ENCODE measurements around the gene HOXC6.

The HOXC6 gene

DNA sequence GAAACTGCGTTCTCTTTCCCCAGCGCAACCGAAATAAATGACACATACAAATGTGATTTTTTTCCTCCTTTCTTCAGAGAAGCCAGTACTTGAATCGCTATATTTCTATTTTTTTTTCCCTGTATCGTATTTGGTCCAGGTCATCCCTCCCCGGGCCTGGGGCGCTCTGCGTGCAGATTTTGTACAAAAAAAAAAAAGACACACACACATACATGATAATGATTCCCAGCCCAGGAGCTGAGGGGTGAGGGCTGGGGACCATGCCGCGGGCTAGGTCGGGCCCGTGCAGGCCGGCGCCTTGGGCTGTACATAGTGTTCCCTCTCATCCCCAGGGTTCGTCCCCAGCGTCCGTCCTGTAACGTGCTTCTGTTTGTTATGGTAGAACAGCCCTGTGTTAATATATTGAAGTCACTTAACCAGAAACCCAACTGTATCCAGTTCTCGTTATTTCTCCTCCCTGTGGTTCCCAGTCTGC, 25.3 kb upstream of the HOXC6 start:
- no peak for DNase-seq

DNA sequence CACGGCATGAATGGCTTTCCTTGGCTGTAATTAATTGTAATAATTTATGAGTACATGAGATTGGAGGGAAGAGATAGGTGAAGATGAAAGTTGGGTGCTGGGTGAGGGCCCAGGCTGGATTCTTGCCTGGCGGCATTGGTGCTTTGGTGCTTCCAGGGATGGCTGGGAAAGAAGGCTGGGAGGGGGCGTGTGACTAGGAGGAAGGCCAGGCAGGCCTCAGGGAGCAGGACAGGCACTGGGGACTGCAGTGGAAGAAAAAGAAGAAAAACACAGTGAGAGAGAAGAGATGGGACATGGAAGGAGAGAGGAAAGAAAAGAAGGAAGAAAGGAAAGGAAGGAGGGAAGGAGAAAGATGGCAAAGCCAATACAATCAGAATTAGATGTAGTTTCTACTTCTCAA, 24.6 kb upstream of the HOXC6 start:
- no peak for DNase-seq

DNA sequence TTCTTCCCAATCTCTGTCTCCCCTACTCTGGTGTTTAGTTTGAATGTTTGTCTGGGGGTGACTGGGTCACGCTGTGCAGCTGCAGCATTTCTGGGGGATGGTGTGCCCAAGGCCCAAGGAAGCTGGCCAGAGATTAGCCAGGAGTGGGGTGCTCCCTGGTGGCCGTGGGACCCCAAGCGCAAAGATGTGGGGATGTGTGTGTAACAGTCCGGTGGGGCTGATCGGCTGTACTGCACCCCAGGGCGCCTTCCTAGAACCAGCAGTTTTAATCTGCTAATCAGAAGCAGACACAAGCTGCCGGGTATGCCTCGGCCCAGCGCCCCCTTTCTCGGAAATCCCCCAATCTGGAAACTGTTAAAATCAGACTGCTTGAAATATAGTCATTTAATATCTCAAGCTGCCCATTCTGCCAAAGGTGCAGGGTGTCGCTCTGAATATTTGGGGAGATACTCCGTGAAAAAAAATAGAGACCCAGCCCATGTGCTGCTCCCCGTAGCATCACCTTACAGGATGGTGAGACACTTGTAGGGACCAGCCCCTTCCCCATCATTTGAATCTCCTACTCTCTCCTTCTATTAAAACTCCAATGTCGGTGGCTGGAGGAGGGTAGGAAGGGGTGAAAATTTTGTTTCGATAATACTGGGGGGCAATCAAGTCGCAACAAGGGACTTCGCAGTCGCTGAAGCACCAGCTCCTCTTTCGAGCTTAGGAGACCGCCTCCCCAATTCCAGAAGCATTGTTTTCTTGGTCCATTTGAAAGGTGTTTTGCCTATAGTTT, 24.0 kb upstream of the HOXC6 start:
- no peak for DNase-seq

- DNase-seq = no peak
Measured at GRCh38 chr12:54004841-54005530, 23.3 kb upstream of the HOXC6 start.

- DNase-seq = no peak
Measured at GRCh38 chr12:54005531-54005852, 22.7 kb upstream of the HOXC6 start.

DNA sequence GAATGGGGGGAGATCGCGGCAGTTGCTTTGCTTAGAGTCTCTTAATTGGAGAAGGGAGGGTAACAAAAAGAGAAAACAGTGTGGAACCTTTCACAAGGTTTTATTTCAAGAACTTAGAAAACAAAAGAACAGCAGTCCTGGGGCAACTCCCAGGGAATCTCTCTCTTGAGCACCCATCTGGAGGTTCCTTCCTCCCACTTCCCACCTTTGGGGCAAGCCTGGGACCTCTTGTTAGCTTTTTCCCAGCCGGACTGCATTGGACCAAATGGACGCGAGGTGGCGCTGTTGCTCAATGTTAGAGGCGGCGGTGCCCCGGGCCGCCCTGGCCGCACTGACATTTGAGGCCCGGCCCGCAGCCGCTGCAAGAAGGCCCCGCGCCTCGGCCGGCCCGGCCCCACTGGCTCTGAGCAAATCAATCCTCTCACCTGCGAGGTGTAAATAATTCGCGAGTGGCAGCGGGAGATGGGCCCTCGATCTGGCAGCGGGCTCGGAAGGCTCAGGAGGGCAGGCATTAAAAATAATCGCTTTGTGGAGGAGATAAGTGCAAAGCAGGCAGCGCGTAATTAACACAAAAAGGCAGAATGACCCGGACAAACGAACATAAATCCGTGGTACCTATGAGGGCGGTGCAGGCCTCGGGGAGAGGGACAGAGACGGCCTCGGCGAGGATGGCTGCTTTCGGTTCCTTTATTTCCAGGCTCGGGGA, 22.2 kb upstream of the HOXC6 start:
- DNase-seq = peak in 13 of 14 donors; percentile 7 to 82 (median 56)

DNA sequence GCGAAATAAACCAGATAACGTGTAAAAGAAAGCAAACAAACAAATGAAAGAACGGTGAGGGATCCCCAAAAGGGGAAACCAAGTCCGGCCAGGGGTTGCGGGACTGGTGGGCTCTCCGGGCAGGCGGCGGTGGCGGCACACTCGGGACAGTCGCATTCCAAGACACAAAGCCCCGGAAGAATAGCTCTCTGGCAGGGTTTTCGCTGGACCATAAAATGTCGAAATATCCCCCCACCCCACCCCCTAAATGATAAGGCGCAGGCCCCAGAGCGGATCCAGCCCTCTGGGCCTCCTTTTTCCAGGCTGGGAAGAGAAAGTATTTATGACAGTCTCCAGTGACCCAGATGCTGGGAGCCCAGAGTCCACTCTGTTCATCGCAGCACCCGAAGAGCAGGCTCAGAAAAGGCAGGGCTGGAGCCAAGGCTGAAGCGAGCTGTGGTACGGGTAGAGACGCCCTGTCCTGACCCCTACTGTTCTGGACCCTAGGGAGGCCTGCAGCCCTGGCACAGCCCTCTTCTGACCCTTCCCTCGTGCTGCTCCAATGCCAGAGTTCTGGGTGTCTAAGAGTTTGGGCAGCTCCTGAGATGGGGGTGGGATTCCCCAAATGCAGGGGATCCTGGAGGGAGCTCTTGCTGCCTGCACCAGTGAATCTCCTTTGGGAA, 21.6 kb upstream of the HOXC6 start:
- no peak for DNase-seq

DNA sequence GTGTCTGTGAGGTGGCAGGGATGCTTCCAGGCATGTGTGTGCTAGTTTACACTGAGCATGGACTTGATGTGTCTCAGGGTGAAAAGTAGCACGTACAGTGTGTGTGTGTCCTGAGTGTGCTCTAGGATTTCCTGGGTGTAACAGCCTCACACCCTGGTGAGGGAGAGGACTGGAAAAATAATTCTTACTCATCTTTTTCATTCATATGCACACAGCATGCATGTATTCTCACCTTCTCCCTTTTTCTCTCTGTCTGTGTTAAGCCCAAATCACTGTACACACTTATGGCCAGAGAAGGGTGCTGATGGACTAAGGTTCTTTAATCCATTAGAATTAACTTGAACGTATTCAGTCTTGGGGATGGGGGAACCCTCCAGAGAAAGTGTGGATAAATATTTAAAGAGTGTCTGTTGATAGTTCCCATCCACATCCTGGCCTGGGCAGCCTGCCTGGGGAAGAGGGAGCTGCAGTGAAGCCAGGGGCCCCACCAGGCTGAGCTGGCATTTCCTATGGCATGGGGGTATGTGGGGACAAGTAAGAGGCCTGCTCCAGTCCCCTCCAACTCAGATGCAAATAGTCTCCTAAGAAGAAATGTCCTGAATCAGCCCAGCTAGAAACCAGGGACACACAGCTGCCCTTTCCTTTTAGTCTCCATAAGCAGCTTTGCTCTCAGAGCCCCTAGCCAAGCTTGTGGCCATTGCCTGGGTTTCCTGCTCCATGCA, 20.5 kb upstream of the HOXC6 start:
- no peak for DNase-seq

- no peak for DNase-seq
Measured at GRCh38 chr12:54008260-54008552, 20.0 kb upstream of the HOXC6 start.

DNA sequence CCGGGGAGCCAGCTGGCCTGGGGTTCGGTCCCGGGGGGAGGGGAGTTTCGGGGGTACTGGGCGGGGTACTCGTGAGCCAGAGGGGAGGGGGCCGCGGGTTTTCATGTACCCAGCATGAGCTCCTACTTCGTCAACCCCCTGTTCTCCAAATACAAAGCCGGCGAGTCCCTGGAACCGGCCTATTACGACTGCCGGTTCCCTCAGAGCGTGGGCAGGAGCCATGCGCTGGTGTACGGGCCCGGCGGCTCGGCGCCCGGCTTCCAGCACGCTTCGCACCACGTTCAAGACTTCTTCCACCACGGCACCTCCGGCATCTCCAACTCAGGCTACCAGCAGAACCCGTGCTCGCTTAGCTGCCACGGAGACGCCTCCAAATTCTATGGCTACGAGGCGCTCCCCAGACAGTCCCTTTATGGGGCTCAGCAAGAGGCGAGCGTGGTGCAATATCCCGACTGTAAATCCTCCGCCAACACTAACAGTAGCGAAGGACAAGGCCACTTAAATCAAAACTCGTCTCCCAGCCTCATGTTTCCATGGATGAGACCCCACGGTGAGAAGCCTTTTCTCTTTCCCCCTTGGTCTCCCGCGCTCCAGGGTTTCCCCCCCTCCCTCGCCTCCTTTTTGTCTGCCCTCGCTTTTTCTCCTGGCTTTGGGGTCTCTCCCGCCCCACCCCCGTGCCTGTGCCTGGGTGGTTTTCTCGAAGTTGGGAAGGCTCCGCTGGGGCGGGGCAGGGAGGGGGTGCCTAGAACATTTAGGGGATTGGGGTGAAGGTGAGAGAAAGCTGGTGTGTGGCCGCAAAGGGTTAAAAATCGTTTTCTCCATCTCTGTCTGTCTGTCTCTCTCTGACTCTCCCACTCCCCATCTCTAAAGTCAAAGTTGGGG, 18.8 kb upstream of the HOXC6 start:
- no peak for DNase-seq

GRCh38 chr12:54010053-54010971, 17.9 kb upstream of the HOXC6 start:
- no peak for DNase-seq

DNA sequence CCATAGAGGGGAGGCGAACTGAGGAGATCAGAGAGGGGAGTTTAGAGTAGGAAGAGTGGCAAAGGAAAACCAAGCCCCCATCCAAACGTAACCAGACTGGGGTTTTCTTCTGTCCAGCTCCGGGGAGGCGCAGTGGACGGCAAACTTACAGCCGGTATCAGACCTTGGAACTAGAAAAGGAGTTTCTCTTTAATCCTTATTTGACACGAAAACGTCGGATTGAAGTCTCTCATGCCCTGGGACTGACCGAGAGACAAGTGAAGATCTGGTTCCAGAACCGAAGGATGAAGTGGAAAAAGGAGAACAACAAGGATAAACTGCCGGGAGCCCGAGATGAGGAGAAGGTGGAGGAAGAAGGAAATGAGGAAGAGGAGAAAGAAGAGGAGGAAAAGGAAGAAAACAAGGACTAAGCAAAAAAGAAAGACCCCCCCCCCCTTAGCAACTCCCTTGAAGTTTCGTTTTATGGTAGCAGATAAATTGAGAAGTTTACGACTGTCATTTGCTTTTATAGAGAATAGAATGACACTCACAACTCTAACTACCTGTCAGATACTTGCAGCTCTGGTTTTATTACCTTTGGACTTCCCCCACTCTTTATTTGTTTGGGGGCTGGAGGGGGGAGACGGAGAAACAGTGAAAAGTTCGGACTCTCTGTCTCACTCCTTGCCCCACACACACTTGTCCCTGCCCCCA, 17.1 kb upstream of the HOXC6 start:
- DNase-seq = no peak

DNA sequence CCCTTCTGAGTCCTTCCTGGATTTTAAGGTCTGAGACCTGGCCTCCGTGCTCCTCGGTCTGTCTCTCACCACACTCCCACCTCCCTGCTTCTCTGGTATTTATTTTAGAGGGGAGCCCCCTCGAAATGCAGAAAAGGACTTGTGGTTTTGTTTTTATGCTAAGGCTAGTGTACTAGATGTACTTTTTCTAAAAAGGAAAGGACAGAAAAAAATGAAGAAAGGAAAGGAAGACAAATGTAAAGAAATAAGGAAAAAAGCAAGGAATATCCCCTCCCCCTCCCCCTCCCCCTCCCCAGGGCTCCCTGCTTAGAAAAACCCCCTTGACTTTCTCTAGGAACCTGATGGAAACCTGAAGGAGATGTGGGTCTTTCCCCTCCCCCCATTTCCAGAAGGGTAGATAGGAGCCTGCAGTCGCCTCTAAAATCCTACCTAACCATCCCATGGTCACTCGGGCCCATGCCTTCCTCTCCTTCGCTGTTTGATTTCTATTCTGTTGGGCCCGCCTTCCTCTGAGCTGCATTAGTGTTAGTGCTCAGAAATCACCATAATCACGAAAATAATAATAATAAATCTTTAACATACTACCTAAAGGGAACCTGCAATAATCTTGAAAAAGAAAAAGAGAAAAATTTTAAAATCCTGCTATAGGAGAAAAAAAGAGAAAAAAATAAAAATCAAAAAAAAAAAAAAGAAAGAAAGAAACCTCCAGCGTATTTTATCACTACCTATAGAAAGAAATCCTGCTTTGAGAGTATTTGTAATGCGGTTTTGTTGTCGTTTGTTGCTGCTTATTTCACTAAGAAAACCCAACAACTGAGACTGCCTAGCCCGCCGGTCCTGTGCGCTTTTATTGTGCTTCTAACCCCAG, 16.3 kb upstream of the HOXC6 start:
- no peak for DNase-seq

DNA sequence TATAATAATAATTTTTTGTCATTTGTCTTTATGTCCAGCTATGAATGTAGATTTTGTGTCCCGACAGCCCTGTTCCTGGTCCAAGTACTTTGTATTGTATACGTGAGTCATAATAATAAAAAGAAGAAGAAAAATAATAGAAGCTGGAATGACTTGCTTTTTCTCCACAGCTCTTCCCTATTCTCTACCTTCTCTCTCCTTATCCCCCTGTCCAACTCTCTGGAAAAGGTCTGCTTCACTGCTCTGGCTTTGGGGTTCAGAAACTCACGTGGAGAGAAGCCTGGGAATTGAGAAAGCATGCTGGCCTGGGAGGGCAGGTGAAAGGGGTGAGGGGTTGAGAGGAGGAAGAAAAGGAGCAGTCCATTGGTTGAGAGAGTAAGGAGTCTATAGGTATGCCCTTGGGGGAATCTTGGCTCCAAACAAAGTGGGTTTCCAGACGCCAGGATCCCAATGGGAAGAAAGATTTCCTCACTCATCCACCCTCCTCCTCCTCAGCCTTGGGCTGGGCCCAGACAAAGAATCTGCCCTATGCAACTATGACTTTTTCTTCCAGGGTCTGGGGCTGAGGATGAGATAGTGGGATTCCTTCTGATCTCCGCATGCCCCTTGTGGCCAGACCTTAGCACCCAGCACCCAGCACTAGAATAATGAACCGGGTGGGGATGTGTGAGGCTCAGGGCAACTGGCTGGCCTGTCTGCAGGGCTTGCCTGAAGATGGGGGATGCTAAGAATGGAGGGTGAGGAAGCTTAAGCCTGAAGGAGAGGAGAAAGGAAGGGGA, 15.4 kb upstream of the HOXC6 start:
- no peak for DNase-seq

DNA sequence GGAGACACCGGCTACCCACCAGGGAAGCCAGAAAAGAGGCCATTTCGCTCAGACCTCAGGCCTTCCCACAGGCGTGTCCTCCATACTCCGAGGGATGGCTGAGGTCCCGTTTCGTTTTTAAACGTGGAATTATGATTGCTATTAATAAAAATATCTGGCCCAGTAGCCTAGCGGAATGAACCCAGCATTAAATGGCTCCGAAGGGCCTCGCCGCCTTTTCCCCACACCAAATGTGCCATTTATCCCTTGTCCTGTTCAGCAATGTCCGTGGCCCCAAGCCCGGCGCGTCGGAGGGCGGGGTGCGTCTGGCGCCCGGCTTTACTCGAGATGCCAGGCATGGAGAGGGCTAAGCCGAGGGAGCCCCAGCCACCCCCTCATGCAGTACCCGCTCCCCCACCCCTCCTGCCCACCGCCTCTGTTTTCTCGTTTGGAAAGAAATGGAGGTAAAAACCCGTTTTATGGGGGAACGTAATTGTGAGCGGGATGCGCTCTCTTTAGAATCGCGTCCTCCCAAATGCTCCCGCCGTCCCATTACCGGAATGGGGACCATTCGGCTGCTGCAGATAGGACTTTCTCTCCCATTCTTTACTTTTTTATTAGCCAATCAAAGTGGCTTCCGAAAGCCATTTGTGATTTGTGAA, 13.7 kb upstream of the HOXC6 start:
- no peak for DNase-seq

GRCh38 chr12:54015018-54015931, 13.0 kb upstream of the HOXC6 start:
- no peak for DNase-seq

Measured in C1 segment of cervical spinal cord (tissue), 14 donors.